GM12875 (cell line): Measurements from ENCODE around the gene INSL3.

ENCODE experiments used
- H3K4me3 ChIP-seq: one replicate; pipeline ENCODE4 v1.5.1; 2011; ENCODE audit warnings: low read depth, low read length, control low read depth
- TF ChIP-seq, protein P1 (sequence below): IDR thresholded peaks from 2 replicates; pipeline ENCODE4 v1.5.1; 2011; ENCODE audit warnings: low read depth, mild to moderate bottlenecking, control low read depth, inconsistent platforms, low read length, moderate library complexity, borderline replicate concordance; ENCODE audit not compliant: insufficient read depth

INSL3 gene

DNA sequence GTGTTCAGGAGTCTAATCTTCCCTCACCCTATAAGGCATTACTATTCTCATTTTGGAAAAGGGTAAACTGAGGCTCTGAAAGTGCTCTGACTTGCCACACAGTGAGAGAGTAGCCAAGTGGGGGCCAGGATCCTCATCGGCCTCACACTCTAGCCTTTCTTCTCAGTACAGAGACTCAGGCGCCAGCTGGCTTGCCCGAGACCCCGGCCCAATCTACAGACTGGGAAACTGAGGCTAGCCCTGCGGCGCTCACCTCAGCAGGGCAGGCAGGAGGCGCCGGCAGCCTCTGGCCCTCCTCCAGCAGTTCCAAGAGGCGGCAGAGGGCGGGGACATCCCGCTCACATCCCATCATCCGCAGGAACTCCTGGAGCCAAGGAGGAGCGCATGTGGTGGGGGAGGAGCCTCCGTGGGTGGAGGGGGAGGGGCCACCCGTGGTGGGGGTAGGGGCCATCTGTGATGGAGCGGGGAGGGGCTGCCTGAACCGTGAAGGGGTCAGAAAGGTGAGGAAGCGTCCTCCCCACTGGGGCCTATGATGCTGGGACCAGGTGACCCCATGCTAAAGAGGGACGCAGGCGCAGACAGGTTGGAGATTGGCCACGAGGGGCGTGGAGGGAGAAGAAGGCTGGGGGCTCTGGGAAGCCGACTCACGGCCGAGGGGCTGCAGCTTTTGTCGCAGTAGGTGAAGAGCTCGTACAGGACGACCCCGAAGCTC lies 8.7 kb upstream of the INSL3 start:
- no peak overlapping the region for H3K4me3 ChIP-seq

GRCh38 chr19:17826508-17827056 lies 5.3 kb upstream of the INSL3 start:
- H3K4me3 ChIP-seq = no peak overlapping the region
- TF ChIP-seq, protein P1, sequence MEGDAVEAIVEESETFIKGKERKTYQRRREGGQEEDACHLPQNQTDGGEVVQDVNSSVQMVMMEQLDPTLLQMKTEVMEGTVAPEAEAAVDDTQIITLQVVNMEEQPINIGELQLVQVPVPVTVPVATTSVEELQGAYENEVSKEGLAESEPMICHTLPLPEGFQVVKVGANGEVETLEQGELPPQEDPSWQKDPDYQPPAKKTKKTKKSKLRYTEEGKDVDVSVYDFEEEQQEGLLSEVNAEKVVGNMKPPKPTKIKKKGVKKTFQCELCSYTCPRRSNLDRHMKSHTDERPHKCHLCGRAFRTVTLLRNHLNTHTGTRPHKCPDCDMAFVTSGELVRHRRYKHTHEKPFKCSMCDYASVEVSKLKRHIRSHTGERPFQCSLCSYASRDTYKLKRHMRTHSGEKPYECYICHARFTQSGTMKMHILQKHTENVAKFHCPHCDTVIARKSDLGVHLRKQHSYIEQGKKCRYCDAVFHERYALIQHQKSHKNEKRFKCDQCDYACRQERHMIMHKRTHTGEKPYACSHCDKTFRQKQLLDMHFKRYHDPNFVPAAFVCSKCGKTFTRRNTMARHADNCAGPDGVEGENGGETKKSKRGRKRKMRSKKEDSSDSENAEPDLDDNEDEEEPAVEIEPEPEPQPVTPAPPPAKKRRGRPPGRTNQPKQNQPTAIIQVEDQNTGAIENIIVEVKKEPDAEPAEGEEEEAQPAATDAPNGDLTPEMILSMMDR = no peak

More for the DNA sequence above, 8.7 kb upstream of the INSL3 start:
- TF ChIP-seq, protein P1 = no peak

- no peak overlapping the region for H3K4me3 ChIP-seq
- TF ChIP-seq, protein P1 = no peak
Measured at GRCh38 chr19:17824339-17824738, 3.0 kb upstream of the INSL3 start.

- TF ChIP-seq, protein P1 = no peak
- no peak overlapping the region for H3K4me3 ChIP-seq
Measured at GRCh38 chr19:17817668-17818363, 3.5 kb downstream of the INSL3 start.

- no peak overlapping the region for H3K4me3 ChIP-seq
- TF ChIP-seq, protein P1 = no peak
Measured at GRCh38 chr19:17812099-17812498, 9.2 kb downstream of the INSL3 start.

GRCh38 chr19:17811681-17812080 lies 9.6 kb downstream of the INSL3 start:
- no peak overlapping the region for H3K4me3 ChIP-seq
- TF ChIP-seq, protein P1 = no peak
